Mesothelial cell of epicardium (in vitro differentiated cells): ENCODE data around the gene TIAM1. TPM values are rescaled to one million over a fixed set of nuclear protein-coding genes. Genes with fewer than 3 reads are reported as not detected.

Experiments
- DNase-seq, 2 experiments: peaks; one replicate each; pipeline ENCODE4 v3.0.0; 2021; ENCODE audit warnings: low spot score in 2 of 2; ENCODE audit not compliant: unreplicated experiment in 2 of 2
- H3K27ac Mint-ChIP-seq: 2 replicates; pipeline ENCODE4 v1.8.0; 2021; ENCODE audit warnings: mixed read lengths
- H3K27me3 Mint-ChIP-seq: 2 replicates; pipeline ENCODE4 v1.8.0; 2021; ENCODE audit warnings: low read depth, mixed read lengths
- H3K36me3 Mint-ChIP-seq: 2 replicates; pipeline ENCODE4 v1.8.0; 2021; ENCODE audit warnings: mixed read lengths
- H3K4me1 Mint-ChIP-seq: 2 replicates; pipeline ENCODE4 v1.8.0; 2021; ENCODE audit warnings: mixed read lengths
- H3K4me3 Mint-ChIP-seq: 2 replicates; pipeline ENCODE4 v1.8.0; 2021; ENCODE audit warnings: mild to moderate bottlenecking, moderate library complexity, mixed read lengths
- H3K9me3 Mint-ChIP-seq: 2 replicates; pipeline ENCODE4 v1.8.0; 2021; ENCODE audit warnings: mixed read lengths
- CTCF ChIP-seq: fragments of 200-600 bp; sonication (generic); IDR thresholded peaks from one replicate; pipeline ENCODE4 v1.5.0; 2021; ENCODE audit warnings: antibody characterized with exemption; ENCODE audit not compliant: unreplicated experiment
- total RNA-seq: library from RNA; stranded (reverse); gene quantifications from 3 replicates; pipeline ENCODE4 v1.2.1, GENCODE V29; 2021

Gene TIAM1
- total RNA-seq, 1 donor from 2014 or later, result 53.4 TPM

- Mint-ChIP-seq H3K27me3 (no peaks in the 10 kb centered on the region), H3K36me3 (no peaks in the 10 kb centered on the region), H3K4me1 (peaks cover 27% of the 10 kb centered on the region), H3K9me3 (no peaks in the 10 kb centered on the region), H3K27ac (peak overlapping the region; percentile 86), H3K4me3 (no peak overlapping the region)
- no peak for TF ChIP-seq CTCF
- no peak for DNase-seq
Observed at GRCh38 chr21:31370281-31370892, 26.3 kb upstream of the TIAM1 start.

- H3K9me3 Mint-ChIP-seq, result peaks cover 3% of the 10 kb centered on the region
- H3K36me3 Mint-ChIP-seq, result no peaks in the 10 kb centered on the region
- TF ChIP-seq CTCF, result no peak
- H3K27ac Mint-ChIP-seq, result no peak overlapping the region
- no peak overlapping the region for H3K4me3 Mint-ChIP-seq
- H3K27me3 Mint-ChIP-seq, result no peaks in the 10 kb centered on the region
- DNase-seq, result no peak
- H3K4me1 Mint-ChIP-seq, result peaks cover 43% of the 10 kb centered on the region
Observed at GRCh38 chr21:31368361-31368760, 24.3 kb upstream of the TIAM1 start.

GRCh38 chr21:31367801-31368200, 23.7 kb upstream of the TIAM1 start:
- Mint-ChIP-seq H3K4me3 (no peak overlapping the region), H3K27ac (peak overlapping the region; percentile 60), H3K27me3 (no peaks in the 10 kb centered on the region), H3K9me3 (peaks cover 3% of the 10 kb centered on the region), H3K4me1 (peaks cover 49% of the 10 kb centered on the region), H3K36me3 (no peaks in the 10 kb centered on the region)
- TF ChIP-seq CTCF, result no peak
- no peak for DNase-seq

- Mint-ChIP-seq H3K4me3 (no peak overlapping the region), H3K4me1 (peaks cover 52% of the 10 kb centered on the region), H3K27ac (peak overlapping the region; percentile 51), H3K27me3 (no peaks in the 10 kb centered on the region), H3K9me3 (peaks cover 3% of the 10 kb centered on the region), H3K36me3 (no peaks in the 10 kb centered on the region)
- TF ChIP-seq CTCF, result no peak
- no peak for DNase-seq
Observed at GRCh38 chr21:31366825-31367224, 22.8 kb upstream of the TIAM1 start.

GRCh38 chr21:31364253-31364945, 20.3 kb upstream of the TIAM1 start:
- Mint-ChIP-seq H3K4me1 (peaks cover 38% of the 10 kb centered on the region), H3K27ac (peak overlapping the region; percentile 77), H3K9me3 (peaks cover 11% of the 10 kb centered on the region), H3K27me3 (no peaks in the 10 kb centered on the region), H3K4me3 (no peak overlapping the region), H3K36me3 (no peaks in the 10 kb centered on the region)
- no peak for TF ChIP-seq CTCF
- no peak for DNase-seq
